Dermis blood vessel endothelial cell (primary cell): ENCODE measurements around the gene ZNF827. TPM values are rescaled to one million over a fixed set of nuclear protein-coding genes. Genes with fewer than 3 reads are reported as not detected.

Experiments
- DNase-seq: peaks from one replicate; pipeline ENCODE4 v3.0.0; 2010
- total RNA-seq: library from RNA; depleted of rRNA; stranded (reverse); fragments of >200 nt; gene quantifications from 2 replicates; pipeline ENCODE4 v1.2.3, GENCODE V29; 2014

Gene ZNF827
- total RNA-seq, 1 donor from 2014 or later: 4.4 TPM

DNA sequence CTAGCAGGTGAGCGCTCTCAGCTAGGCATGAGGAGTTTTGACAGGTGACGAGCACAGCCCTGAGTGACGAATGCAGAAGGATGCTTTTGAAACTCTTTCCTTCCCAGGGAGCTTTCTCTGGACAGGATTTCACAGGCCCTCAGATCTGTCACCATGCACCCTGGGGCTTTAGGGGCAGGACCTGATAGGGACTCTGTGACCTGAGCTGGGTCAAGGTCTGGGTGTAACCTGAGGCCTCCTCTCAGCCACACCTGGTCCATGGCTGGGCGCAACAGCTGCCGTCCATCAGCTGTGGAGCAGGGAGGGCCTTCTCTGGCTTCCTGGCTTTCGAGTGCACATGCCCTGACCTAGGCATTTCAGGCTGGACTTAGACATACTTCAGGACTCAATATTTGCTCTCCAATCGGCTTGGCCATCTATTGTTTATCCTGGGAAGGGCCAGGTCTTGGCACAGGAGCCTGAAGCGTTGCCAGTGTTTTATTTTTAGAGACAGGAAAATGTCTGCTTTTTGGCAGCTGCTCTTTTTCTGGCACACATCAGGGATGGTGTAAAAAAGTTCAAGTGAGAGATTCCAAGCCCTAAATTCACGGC is 202.3 kb downstream of the ZNF827 start:
- peak; percentile 87 for DNase-seq

DNA sequence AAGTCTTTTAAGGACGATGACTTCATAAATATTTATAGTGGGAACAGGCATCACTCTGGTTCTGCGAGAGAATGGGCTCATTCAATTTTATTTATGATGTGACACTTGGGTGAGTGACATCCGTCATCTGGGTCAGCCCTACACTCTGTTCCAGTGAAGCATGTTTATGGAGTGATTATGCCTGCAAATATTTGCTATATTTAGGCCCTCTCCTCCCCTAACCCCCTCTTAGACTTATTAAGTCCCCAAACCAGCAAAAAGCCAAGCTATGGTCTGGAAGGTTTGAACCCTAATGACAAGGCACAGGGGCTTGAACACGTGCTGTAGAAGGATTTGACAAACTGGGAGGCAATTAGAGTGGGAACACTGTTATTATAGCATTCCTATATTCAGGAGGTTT is 202.8 kb downstream of the ZNF827 start:
- DNase-seq: no peak

DNA sequence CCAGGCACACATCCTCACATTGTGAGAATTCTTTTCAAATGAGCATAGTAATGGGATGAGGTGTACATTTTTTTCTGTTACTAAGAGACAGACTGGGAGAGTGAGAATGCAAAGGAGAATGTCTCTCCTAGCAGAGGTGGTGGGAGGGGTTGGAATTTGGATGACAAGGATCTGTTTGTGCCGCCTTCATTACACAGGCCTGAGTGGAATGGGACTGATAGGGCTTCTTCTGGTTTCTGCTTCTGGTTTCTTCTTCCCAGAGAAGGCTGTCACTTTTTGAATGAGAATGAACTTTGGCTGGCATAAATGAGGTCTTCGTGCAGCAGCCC is 203.3 kb downstream of the ZNF827 start:
- DNase-seq: peak; percentile 80

- DNase-seq: peak; percentile 97
Observed at GRCh38 chr4:145734576-145735346, 203.9 kb downstream of the ZNF827 start.

- peak; percentile 41 for DNase-seq
Observed at GRCh38 chr4:145734031-145734430, 204.6 kb downstream of the ZNF827 start.

DNA sequence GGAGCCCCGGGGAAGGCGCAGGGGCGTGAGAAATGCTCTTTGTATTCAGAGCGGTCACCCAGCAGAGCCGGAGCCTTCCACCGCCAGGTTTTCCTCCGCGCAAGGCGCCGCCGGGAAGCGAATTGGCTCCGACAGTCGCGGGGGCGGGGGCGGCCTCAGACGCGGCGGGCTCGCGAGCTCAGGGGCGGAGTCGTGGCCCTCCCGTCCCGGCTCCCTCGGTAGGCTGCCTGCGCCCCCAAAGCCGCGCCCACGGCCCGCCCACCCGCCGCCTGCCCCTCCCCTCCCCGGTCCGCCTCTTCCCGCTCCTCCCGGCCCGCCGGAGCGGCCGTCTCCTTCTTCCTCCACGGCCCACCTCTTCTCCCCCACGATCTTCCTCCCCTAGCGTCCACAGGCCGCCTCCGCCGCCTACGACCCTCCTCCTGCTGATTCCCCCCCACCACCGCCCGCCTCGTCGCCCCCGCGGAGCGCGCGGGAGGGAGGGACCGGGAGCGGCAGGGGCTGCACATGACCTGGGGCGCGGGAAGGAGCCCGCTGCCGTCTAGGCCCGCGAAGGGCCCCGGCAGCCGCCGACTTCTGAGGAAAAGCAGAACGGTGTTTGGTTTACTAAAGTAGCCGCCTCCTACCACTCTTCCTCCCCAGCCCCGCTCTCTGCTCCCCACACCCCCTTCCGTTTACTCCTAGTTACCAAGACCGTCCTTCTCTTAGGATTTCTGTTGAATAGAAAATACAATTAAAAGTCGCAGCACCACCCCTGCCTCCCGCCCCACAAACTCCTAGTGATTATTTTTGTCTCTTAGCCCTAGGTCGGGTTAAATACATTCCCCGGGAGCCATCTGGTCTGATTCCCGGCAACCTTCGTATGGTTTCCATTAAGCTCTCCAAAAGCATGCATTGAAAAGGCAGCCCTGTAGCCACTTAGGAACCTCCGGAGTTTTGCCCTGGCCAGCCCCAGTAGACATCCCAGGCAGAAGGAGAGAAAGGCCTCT is 205.4 kb downstream of the ZNF827 start:
- peak; percentile 98 for DNase-seq

DNA sequence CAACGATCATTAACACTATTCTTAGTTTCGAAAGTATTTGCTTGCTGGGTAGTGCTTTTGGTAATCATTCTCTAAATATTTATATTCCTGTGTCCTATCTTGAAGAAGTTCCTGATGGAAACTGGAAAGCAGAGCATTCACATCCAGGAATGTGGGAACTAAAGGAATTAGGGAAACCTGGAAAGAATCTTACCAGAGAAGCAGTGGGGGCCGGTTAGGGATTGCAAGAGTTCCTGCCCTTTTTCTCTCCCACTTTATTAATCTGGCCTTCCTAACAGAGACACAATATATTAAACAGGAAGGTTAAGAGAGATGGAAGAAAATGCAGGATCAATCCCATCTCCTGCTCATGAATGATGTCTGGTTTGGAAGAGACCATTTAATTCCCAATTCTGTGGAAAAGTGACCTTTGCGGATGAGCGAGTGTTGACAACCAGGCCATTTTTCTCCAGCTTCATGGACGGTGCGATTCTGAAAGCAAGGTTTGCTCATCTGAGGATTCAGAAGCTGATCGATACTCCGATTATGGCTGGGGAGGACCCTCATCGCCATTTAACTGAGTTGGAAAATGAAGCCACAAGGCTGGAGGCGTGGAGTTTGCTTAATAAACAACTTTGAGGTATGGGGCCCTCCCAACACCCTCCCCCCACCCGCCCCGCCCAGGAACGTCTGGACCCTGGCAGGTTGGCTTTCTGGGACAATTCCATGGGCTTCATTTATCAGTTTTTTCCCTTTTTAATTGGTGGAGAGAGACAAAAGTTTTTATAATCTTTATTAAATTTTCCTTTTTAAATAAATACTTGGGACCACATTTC is 206.4 kb downstream of the ZNF827 start:
- DNase-seq: peak; percentile 2

GRCh38 chr4:145731028-145731427 is 207.6 kb downstream of the ZNF827 start:
- peak; percentile 21 for DNase-seq

DNA sequence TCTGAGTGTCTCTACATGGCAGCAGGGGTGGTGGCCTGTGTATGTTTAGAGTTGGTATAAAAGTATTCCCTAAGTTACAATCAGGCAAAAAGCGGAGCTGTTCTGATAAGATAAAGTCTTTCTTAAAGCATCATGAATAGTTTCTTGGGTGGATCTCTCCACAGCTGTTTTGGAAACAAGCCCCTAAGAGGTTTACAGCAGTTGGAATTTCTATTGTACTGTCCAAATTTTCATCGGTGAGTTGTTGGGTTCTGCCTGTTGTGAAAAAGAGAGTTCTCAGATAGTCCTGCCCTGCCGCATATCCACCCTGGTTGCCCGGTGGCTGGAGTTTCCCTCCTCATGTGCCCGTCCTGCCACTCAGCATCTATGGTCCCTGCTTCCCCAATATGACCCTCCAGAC is 208.6 kb downstream of the ZNF827 start:
- no peak for DNase-seq

GRCh38 chr4:145723336-145723735 is 215.3 kb downstream of the ZNF827 start:
- no peak for DNase-seq

DNA sequence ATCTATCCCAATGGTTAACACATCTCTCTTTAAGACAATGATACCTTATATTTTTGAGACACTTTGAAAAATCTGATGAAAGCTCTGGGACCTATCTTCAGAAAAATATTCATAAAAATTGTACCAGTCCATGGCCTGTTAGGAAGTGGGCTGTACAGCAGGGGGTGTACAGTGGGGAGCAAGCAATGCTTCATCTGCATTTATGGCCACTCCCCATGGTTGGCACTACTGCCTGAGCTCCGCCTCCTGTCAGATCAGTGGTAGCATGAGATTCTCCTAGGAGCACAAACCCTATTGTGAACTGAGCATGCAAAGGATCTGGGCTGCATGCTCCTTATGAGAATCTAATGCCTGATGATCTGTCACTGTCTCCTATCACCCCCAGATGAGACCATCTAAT is 216.1 kb downstream of the ZNF827 start:
- no peak for DNase-seq

DNA sequence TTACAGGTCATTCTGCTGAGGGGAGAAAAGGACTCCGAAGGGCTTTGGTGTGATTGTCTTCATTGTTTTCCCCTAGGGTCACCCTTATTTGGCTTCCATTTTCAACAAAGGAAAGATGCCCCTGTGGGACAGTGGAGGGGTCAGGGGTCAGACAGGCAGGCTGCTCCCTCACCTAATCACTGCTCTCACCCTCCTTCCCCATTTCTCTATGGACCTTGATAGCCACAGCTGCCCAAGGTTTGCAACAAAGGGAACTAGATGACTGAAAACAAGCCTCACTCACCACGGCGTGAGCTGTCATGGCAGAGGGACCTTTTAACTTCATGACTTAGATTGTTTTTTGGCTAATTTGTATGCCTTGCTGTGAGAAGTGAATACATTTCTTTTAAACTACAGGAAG is 218.0 kb downstream of the ZNF827 start:
- no peak for DNase-seq

DNA sequence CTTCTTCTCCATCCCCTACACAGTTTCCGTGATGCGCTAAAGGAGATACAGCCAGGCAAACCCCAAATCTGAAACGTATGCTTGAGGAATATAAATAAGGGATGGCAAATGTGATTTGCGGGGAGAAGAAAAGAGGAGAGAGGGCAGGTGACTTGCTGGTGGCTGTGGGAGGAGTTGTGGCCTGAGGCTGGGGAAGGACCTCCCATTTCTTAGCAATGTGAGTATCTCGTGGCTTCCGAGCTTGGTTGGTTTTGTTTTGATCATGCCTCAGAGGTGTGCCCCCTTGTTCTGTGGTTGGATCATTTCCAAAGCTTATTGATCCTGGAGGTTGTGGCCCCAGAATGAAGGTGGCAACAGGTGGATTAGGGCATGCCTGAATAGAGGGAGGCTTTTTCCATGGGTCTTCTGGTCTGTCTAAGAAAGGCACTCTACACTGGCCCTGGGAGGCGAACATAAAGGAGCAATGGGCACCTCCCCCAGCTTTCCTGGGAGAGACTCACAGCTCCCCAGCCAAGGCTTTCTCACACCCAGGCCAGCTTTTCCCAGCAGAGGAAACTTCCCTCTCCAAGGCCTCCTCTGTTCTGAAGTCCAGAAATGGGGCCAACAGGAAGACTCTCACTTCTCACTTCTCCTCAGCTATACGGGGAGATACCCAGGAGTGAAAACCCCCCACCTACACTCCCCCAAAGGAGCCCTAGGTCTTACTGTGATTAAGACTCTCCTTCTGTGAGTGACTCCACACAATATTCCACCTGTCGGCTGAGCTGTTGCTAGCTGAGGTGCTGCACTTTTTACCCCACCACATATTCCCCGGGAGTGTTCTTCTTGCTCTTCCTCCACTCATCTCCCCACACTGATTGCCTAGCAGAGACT is 218.6 kb downstream of the ZNF827 start:
- no peak for DNase-seq

DNA sequence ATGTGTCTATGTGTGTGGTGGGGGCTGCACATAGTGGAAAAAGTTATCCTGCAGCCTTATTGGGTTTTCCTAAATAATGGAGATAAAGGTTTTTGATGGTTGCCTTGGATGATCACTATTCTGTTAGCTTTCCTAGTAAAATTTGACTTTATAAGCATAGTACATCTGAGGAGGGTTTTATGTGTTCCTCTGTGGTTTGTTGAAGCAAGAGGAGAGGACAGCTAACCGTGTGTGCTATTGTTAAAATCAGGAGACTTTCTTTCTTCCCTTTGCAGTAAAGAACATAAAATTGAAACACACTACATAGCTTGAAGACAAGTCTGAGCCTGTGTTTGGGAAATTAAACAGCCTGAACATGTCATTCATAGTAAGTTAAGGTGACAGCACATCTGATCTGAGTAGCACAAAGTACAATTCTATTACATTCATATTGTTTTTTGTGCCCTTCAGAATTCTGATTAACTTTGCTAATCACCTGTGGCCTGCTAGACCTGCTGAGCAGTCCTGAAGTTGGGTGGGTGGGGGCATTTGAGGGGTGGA is 221.9 kb downstream of the ZNF827 start:
- DNase-seq: no peak

DNA sequence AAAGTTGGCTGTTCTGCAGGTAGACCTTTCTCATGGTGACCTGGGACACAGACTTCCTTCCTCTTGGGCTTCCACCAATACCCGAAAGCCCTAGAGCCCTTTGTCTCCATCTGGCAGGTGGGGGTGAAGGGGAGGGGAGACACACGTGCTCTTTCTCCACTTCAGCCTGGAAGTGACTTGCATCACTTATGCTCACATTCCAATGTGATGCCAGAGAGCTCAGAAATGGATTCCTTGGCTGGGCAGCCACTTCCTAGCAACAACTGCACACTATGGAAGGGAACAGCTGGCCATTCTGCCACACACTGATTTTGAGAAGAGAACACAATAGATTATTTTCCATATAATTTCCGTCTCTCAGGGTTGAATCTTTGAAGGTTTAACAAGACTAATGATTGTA is 222.4 kb downstream of the ZNF827 start:
- peak; percentile 14 for DNase-seq

DNA sequence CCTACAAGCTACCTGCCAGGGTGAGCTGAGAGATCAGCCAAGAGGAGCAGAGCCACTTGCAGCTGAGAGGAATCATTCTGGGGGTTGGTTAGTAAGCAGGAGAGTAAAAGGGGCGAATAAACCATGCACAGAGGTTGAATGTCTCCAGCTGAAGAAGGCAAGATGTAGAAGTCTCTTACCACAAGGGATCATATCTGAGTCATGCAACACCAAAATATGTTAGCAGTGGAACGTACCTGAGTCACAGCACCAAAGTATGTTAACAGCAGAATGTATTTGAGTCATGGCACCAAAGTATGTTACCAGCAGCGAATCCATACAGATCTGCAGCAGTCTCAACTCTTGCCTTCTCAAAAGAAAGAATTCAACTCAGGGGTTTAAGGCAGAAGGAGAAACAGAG is 228.8 kb downstream of the ZNF827 start:
- no peak for DNase-seq

DNA sequence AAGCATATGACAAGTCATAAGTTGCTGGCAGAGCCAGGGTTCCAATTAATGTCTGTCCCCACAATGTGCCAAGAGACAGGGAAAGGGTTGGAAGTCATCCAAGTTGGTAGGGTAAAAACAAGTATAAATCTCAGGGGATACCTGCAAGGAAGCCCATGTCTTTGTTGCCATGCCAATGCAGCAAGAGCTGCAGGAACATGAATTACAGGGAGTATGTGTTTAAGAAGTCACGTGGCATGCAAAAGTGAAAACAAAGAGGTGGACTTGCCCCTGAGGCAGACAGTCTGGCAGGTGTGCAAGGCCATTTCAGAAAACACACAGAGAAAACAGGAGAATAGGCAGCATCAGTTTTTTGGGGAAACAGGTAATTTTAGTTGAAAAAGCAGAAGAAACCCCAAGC is 229.3 kb downstream of the ZNF827 start:
- no peak for DNase-seq
